Fibroblast of skin of right biceps (primary cell): ENCODE results near the gene KLHL41.
"Not testable (repeated sequence)": the region's sequence is repeated elsewhere in the genome, so short reads cannot be mapped to it uniquely, and the experiment has no call there.

Experiments used
- DNase-seq: peaks from one replicate; pipeline ENCODE4 v3.0.0-alpha.2; 2013

The KLHL41 gene

GRCh38 chr2:169510496-169510895, 994 bp downstream of the KLHL41 start:
- DNase-seq = no peak

GRCh38 chr2:169511818-169512217, 2.3 kb downstream of the KLHL41 start:
- DNase-seq = no peak

- DNase-seq = no peak
Measured at GRCh38 chr2:169512525-169512924, 3.0 kb downstream of the KLHL41 start.

GRCh38 chr2:169513094-169513493, 3.6 kb downstream of the KLHL41 start:
- no peak for DNase-seq

GRCh38 chr2:169513926-169514325, 4.4 kb downstream of the KLHL41 start:
- no peak for DNase-seq

- not testable (repeated sequence) for DNase-seq
Measured at GRCh38 chr2:169514758-169515157, 5.3 kb downstream of the KLHL41 start.

- not testable (repeated sequence) for DNase-seq
Measured at GRCh38 chr2:169516488-169516995, 7.0 kb downstream of the KLHL41 start.

GRCh38 chr2:169520896-169521295, 11.4 kb downstream of the KLHL41 start:
- DNase-seq = no peak

- DNase-seq = no peak
Measured at GRCh38 chr2:169523681-169524080, 14.2 kb downstream of the KLHL41 start.

- no peak for DNase-seq
Measured at GRCh38 chr2:169525434-169525833, 15.9 kb downstream of the KLHL41 start.

GRCh38 chr2:169526451-169526850, 16.9 kb downstream of the KLHL41 start:
- DNase-seq = peak; percentile 15

GRCh38 chr2:169528271-169528701, 18.8 kb downstream of the KLHL41 start:
- peak; percentile 42 for DNase-seq

- DNase-seq = not testable (repeated sequence)
Measured at GRCh38 chr2:169539460-169539859, 30.0 kb downstream of the KLHL41 start.

GRCh38 chr2:169540146-169540545, 30.6 kb downstream of the KLHL41 start:
- DNase-seq = no peak

GRCh38 chr2:169542433-169542832, 32.9 kb downstream of the KLHL41 start:
- no peak for DNase-seq

- no peak for DNase-seq
Measured at GRCh38 chr2:169546756-169547155, 37.3 kb downstream of the KLHL41 start.

GRCh38 chr2:169561364-169561763, 51.9 kb downstream of the KLHL41 start:
- DNase-seq = no peak

- not testable (repeated sequence) for DNase-seq
Measured at GRCh38 chr2:169562084-169562483, 52.6 kb downstream of the KLHL41 start.

GRCh38 chr2:169562519-169562918, 53.0 kb downstream of the KLHL41 start:
- DNase-seq = no peak

- DNase-seq = no peak
Measured at GRCh38 chr2:169565686-169566085, 56.2 kb downstream of the KLHL41 start.

- no peak for DNase-seq
Measured at GRCh38 chr2:169569948-169570347, 60.4 kb downstream of the KLHL41 start.

- DNase-seq = not testable (repeated sequence)
Measured at GRCh38 chr2:169570752-169571151, 61.2 kb downstream of the KLHL41 start.

- no peak for DNase-seq
Measured at GRCh38 chr2:169571571-169571970, 62.1 kb downstream of the KLHL41 start.

- no peak for DNase-seq
Measured at GRCh38 chr2:169572189-169572588, 62.7 kb downstream of the KLHL41 start.

GRCh38 chr2:169572821-169573159, 63.3 kb downstream of the KLHL41 start:
- DNase-seq = no peak
